Astrocyte of the cerebellum (primary cell): Measurements from ENCODE around the gene PDE6D.

Source experiments
- DNase-seq: peaks from one replicate; pipeline ENCODE4 v3.0.0-alpha.2; 2011; ENCODE audit warnings: low read depth
- H3K4me3 ChIP-seq: 2 replicates; pipeline ENCODE4 v1.5.1; 2011; ENCODE audit warnings: mild to moderate bottlenecking, low read depth, low read length, moderate library complexity
- CTCF ChIP-seq: IDR thresholded peaks from 2 replicates; pipeline ENCODE4 v1.5.1; 2012; ENCODE audit warnings: low read length, low read depth, moderate library complexity, mild to moderate bottlenecking; ENCODE audit errors: missing control alignments
- in situ Hi-C: cut with HindIII; loops from 2 replicates; pipeline ENCODE4 v1.10.0; 2017; ENCODE audit warnings: low sequenced_read_pairs

Gene PDE6D

GRCh38 chr2:231769170-231770136 lies 11.6 kb downstream of the PDE6D start:
- in situ Hi-C loops, result no loop called here
- no peak for DNase-seq

GRCh38 chr2:231765496-231765929 lies 15.6 kb downstream of the PDE6D start:
- TF ChIP-seq CTCF, result no peak
- in situ Hi-C loops, result no loop called here
- DNase-seq, result no peak
- H3K4me3 ChIP-seq, result no peak overlapping the region

More at GRCh38 chr2:231769170-231770136, 11.6 kb downstream of the PDE6D start:
- no peak for TF ChIP-seq CTCF
- no peak overlapping the region for H3K4me3 ChIP-seq

- TF ChIP-seq CTCF, result no peak
- in situ Hi-C loops, result no loop called here
- no peak for DNase-seq
- H3K4me3 ChIP-seq, result no peak overlapping the region
These were observed 16.3 kb downstream of the PDE6D start for GRCh38 chr2:231764760-231765159.

GRCh38 chr2:231764124-231764523 lies 17.0 kb downstream of the PDE6D start:
- H3K4me3 ChIP-seq, result no peak overlapping the region
- no peak for DNase-seq
- TF ChIP-seq CTCF, result no peak
- in situ Hi-C loops, result no loop called here

- H3K4me3 ChIP-seq, result no peak overlapping the region
- no peak for TF ChIP-seq CTCF
- in situ Hi-C loops, result no loop called here
- DNase-seq, result no peak
These were observed 19.3 kb downstream of the PDE6D start for GRCh38 chr2:231761735-231762134.

GRCh38 chr2:231752061-231752460 lies 29.0 kb downstream of the PDE6D start:
- no peak overlapping the region for H3K4me3 ChIP-seq
- no peak for DNase-seq
- in situ Hi-C loops, result no loop called here
- TF ChIP-seq CTCF, result no peak
